ENCODE results near the gene SNAP91.

SNAP91 gene

GRCh38 chr6:83546636-83547035 lies 162.3 kb downstream of the SNAP91 start:
- CTCF ChIA-PET = no interaction called here
- H3K4me3 ChIP-seq (ENCODE audit: low read depth, low read length) = no peak overlapping the region
- no peak for TF ChIP-seq CTCF (IDR thresholded peaks at IDR 0.05; ENCODE audit: insufficient read depth, low read length, missing control alignments)
- DNase-seq (ENCODE audit: low read depth, low spot score) = no peak
- POLR2A ChIA-PET = no interaction called here

GRCh38 chr6:83539678-83540077 lies 169.2 kb downstream of the SNAP91 start:
- no peak overlapping the region for H3K4me3 ChIP-seq (ENCODE audit: low read depth, low read length)
- ChIA-PET POLR2A (no interaction called here), CTCF (interaction anchor here (0.6 kb wide), 1 partner anchor 477 kb away, joined by 3 read pairs; no protein-coding TSS in a partner anchor)
- no peak for DNase-seq (ENCODE audit: low read depth, low spot score)
- TF ChIP-seq CTCF (IDR thresholded peaks at IDR 0.05; ENCODE audit: insufficient read depth, low read length, missing control alignments) = no peak

GRCh38 chr6:83536647-83537589 lies 172.0 kb downstream of the SNAP91 start:
- CTCF ChIA-PET = interaction anchor here (0.7 to 1.3 kb wide), 16 partner anchors 10 to 469 kb away, joined by 3 to 6 read pairs (median 4); partner anchors contain the start of gene DOP1A
- no peak for TF ChIP-seq CTCF (IDR thresholded peaks at IDR 0.05; ENCODE audit: insufficient read depth, low read length, missing control alignments)
- no peak for DNase-seq (ENCODE audit: low read depth, low spot score)
- POLR2A ChIA-PET = no interaction called here
- H3K4me3 ChIP-seq (ENCODE audit: low read depth, low read length) = no peak overlapping the region

- POLR2A ChIA-PET = no interaction called here
- DNase-seq (ENCODE audit: low read depth, low spot score) = no peak
These were observed 172.8 kb downstream of the SNAP91 start for GRCh38 chr6:83536034-83536646.

GRCh38 chr6:83518816-83519480 lies 190.0 kb downstream of the SNAP91 start:
- H3K4me3 ChIP-seq (ENCODE audit: low read depth, low read length) = no peak overlapping the region
- no peak for DNase-seq (ENCODE audit: low read depth, low spot score)
- TF ChIP-seq CTCF (IDR thresholded peaks at IDR 0.05; ENCODE audit: insufficient read depth, low read length, missing control alignments) = peak; percentile 17
- ChIA-PET CTCF (interaction anchor here (0.8 to 6.7 kb wide), 13 partner anchors 9 to 697 kb away, joined by 3 to 61 read pairs (median 4); partner anchors contain the start of genes DOP1A and UBE3D), POLR2A (no interaction called here)

More at GRCh38 chr6:83536034-83536646, 172.8 kb downstream of the SNAP91 start:
- no peak overlapping the region for H3K4me3 ChIP-seq (ENCODE audit: low read depth, low read length)
- peak; percentile 66 for TF ChIP-seq CTCF (IDR thresholded peaks at IDR 0.05; ENCODE audit: insufficient read depth, low read length, missing control alignments)
- CTCF ChIA-PET = interaction anchor here (0.7 to 1.3 kb wide), 16 partner anchors 9 to 468 kb away, joined by 3 to 6 read pairs (median 4); partner anchors contain the start of gene DOP1A

All from AG04449 (cell line).